ENCODE results near the gene CASP8AP2.

DNA sequence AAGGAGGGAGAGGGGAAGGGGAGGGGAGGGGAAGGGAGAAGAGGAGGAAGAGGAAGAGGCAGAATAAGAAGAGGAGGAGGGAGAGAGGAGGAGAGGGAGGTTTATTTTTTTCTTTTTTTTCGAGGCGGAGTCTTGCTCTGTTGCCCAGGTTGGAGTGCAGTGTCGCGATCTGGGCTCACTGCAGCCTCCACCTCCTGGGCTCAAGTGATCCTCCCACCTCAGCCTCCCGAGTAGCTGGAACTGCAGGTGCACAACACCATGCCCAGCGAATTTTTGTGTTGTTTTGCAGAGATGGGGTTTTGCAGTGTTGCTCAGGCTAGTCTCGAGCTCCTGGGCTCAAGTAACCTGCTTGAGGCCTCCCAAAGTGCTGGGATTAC is 58.4 kb downstream of the CASP8AP2 start:
- no peak for TF ChIP-seq POLR2A (IDR thresholded peaks at IDR 0.05)
- TF ChIP-seq, protein P1, sequence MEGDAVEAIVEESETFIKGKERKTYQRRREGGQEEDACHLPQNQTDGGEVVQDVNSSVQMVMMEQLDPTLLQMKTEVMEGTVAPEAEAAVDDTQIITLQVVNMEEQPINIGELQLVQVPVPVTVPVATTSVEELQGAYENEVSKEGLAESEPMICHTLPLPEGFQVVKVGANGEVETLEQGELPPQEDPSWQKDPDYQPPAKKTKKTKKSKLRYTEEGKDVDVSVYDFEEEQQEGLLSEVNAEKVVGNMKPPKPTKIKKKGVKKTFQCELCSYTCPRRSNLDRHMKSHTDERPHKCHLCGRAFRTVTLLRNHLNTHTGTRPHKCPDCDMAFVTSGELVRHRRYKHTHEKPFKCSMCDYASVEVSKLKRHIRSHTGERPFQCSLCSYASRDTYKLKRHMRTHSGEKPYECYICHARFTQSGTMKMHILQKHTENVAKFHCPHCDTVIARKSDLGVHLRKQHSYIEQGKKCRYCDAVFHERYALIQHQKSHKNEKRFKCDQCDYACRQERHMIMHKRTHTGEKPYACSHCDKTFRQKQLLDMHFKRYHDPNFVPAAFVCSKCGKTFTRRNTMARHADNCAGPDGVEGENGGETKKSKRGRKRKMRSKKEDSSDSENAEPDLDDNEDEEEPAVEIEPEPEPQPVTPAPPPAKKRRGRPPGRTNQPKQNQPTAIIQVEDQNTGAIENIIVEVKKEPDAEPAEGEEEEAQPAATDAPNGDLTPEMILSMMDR (IDR thresholded peaks at IDR 0.05): no peak
